Left colon (tissue), 2 donors: ENCODE measurements around the gene BMAL2. TPM values are rescaled to one million over a fixed set of nuclear protein-coding genes. Genes with fewer than 3 reads are reported as not detected.

Experiments used
- ATAC-seq: fragments of 200-7000 bp; cut with Tn5 transposase; one replicate; pipeline ENCODE4 v1.9.1; 2020; ENCODE audit warnings: mild to moderate bottlenecking, moderate library complexity
- DNase-seq, 2 donors: peaks; one replicate each; pipeline ENCODE4 v3.0.0-alpha.2; 2020
- intact Hi-C, 2 donors: fragments of 100-400 bp; cut with DNase I in 1 of 2; cut with micrococcal nuclease in 1 of 2; formaldehyde crosslinking; loops; one replicate each; pipeline versions ENCODE4 v1.11.2 to v1.14.0; 2022; cut with DNase I, micrococcal nuclease
- total RNA-seq, 2 donors: library from RNA; stranded (reverse); fragmentation: NEBNext Ultra II Directional; extraction: Animal tissue kit (Norgen Biotek cat#: 25700); gene quantifications; one replicate each; pipeline ENCODE4 v1.2.1, GENCODE V29; 2021
- donor health status: DM: no; HTN: no; CAD: no.
- donor health status: DM: yes; HTN: yes; CAD: no.

The BMAL2 gene
- total RNA-seq, 2 donors from 2014 or later = 3.6 to 4.3 TPM

DNA sequence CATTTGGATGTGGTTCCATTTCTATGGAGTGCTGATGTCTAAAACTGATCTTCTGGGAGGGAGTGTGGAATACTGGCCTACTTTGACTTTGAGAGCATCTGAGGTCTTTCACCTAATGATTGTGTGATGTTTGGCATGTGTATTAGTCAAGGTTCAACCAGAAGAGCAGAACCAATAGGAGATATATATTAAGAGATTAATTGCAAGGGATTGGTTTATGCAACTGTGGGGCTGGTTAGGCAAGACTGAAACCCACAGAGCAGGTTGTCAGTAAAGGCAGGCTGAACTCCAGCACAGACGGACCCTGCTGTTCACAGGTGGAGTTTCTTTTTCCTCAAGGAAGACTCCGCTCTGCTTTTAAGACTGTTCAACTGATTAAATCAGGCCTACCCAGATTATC is 11.6 kb downstream of the BMAL2 start:
- ATAC-seq = no peak
- intact Hi-C loops = no loop called here

GRCh38 chr12:27344760-27345159 is 12.1 kb downstream of the BMAL2 start:
- DNase-seq (no peak), ATAC-seq (no peak)
- intact Hi-C loops = no loop called here

More for the DNA sequence above, 11.6 kb downstream of the BMAL2 start:
- DNase-seq = no peak

DNA sequence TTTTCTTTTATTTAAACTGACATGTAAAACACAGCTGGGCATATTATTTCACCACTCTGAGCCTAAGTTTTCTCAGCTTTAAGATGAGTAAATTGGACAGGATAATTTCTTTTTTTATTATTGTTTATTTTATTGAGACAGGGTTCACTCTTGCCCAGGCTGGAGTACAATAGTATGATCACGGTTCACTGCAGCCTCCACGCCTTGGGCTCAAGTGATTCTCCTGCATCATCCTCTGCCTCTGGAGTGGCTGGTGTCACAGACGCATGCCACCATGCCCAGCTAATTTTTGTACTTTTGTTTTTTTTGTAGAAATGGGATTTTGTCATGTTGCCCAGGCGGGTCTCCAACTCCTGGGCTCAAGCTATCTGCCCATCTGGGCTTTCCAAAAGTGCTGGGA is 12.7 kb downstream of the BMAL2 start:
- intact Hi-C loops = no loop called here
- DNase-seq (no peak), ATAC-seq (no peak)

- intact Hi-C loops = no loop called here
- no peak for DNase-seq
- no peak for ATAC-seq
Observed at GRCh38 chr12:27347779-27348178, 15.1 kb downstream of the BMAL2 start.

- no peak for ATAC-seq
- intact Hi-C loops = no loop called here
- DNase-seq = no peak
Observed at GRCh38 chr12:27351476-27351875, 18.8 kb downstream of the BMAL2 start.

- intact Hi-C loops = no loop called here
- ATAC-seq = no peak
- DNase-seq = no peak
Observed at GRCh38 chr12:27355486-27355885, 22.9 kb downstream of the BMAL2 start.

DNA sequence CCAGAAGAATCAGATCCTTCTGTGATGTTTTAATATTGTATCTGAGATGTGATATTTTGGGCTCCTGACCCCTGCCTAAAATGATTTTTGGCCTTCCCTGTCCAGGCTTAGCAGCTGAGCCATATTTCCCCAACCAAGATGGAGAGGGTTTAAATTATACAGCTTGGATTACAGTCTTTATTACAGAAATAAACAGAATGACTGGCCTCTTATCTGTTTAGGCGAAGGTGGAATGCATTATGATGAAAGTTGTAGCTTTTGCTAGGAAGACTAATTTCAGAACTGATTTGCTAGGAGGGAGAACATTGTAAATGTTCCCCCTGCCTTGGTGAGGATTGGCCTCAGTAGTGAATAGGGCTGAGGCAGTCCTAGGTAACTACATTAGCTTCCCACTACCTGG is 23.3 kb downstream of the BMAL2 start:
- no peak for DNase-seq
- no peak for ATAC-seq
- intact Hi-C loops = no loop called here

GRCh38 chr12:27359578-27360340 is 27.1 kb downstream of the BMAL2 start:
- intact Hi-C loops = no loop called here
- ATAC-seq = peak; percentile 85
- DNase-seq = peak in 1 of 2 donors; percentile 16

- DNase-seq = no peak
- no peak for ATAC-seq
- intact Hi-C loops = no loop called here
Observed at GRCh38 chr12:27361372-27361771, 28.7 kb downstream of the BMAL2 start.

GRCh38 chr12:27366621-27367020 is 34.0 kb downstream of the BMAL2 start:
- no peak for ATAC-seq
- intact Hi-C loops = no loop called here
- DNase-seq = no peak

DNA sequence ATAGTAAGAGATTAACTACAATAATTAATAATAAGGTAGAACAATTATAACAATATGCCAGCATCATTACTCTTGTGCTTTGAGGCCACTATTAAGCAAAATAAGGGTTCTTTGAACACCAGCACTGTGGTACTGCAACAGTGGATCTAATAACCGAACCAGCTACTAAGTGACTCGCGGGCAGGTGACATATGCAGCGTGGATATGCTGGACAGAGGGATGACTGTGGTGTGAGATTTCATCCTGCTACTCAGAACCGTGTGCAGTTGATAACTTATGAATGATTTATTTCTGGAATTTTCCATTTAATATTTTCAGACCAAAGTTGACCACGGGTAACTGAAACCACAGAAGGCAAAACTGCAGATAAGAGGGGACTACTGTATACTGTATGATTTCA is 34.4 kb downstream of the BMAL2 start:
- DNase-seq (no peak), ATAC-seq (no peak)
- intact Hi-C loops = no loop called here

DNA sequence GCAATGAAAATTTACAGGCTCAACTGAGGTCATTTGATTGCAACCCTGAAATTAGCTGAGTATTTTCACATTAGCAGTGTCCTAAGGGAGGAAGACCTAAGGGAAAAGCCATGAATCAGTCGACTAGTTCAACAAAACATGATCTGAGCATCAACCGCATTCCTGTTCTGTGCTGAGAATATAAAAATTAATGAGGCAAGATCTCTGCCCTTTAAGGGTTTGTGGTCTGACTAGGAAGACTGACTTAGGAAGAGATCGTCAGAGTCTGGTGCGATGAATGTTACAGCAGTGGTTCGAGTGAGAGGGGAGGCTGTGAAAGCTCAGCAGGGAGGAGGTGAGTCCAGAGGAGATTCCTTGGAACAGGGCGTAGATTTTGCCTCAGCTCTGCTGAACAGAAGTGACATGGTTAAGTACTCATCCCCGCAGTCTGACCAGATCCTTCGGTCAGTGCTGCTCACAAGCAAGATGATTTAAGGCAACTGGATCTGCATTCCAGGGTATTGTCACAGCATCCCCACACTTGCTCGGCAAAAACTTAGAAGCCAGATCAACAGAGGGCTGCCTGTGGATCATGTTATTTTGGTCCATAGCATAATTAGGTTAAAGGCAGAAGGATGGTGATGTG is 49.6 kb downstream of the BMAL2 start:
- intact Hi-C loops = no loop called here
- ATAC-seq (no peak), DNase-seq (no peak)

Other genes with a start within 250 kb of the BMAL2 start
- 10 to 100 TPM; 34.2 to 67.7 TPM for gene STK38L, start 88.5 kb upstream of the BMAL2 start, total RNA-seq
- gene SMCO2, start 113.9 kb downstream of the BMAL2 start, total RNA-seq = not detected
- gene PPFIBP1, start 191.4 kb downstream of the BMAL2 start, total RNA-seq = 10 to 100 TPM; 40.9 to 43.1 TPM